GM18907 (cell line): Measurements from ENCODE around the gene ULK4.
"Not testable (repeated sequence)": the region's sequence is repeated elsewhere in the genome, so short reads cannot be mapped to it uniquely, and the experiment has no call there.

ENCODE experiments used
- ATAC-seq: cut with Tn5 transposase; IDR thresholded peaks from one replicate; pipeline ENCODE4 v1.9.1; 2021; ENCODE audit warnings: mild to moderate bottlenecking, moderate library complexity; ENCODE audit not compliant: unreplicated experiment

Gene ULK4

DNA sequence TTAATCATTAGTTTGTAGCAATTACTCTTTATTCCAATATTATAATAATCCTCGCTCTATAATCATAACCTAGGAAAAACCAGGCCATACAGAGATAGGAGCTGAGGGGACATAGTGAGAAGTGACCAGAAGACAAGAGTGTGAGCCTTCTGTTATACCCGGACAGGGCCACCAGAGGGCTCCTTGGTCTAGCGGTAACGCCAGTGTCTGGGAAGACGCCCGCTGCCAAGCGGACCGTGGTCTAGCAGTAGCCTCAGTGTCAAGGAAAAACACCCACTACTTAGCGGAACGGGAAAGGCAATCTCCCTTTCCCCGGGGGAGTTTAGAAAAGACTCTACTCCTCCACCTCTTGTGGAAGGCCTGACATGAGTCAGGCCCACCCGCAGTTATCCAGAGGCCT, 266.1 kb downstream of the ULK4 start:
- not testable (repeated sequence) for ATAC-seq

- no peak for ATAC-seq
Measured at GRCh38 chr3:41693799-41694198, 268.1 kb downstream of the ULK4 start.

DNA sequence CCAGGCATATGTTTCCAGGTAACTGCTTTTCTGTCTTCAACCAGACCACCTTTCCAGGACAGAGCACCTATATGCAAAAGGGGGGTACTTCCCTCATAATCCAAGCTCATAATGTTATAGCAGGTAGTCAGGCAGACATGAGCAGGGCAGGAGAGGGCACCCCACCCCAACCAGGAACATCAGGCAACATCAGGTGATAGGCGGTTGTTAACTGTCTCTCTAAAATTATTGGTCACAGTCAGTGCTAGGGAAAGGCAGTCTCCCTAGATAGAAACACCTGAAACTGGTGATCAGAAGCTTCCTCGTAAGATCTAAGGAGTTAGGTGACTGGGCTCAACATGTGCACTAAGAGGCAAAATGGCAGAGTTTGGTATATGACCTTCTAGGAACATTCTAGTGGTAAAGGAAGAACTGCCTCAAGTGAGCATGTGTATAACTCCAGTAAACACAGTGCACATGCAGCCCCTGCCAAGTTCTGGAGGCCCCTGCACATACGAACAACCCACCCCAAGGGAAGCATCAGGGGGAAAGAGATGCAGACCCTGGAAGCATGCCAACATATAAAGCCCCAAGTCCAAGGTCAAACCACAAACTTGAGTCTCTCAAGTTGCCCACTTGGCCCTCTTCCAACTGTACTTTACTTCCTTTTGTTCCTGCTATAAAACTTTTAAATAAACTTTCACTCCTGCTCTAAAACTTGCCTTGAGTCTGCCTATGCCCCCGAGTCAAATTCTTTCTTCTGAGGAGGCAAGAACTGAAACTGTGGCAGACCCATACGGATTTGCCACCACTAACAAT, 270.9 kb downstream of the ULK4 start:
- no peak for ATAC-seq

DNA sequence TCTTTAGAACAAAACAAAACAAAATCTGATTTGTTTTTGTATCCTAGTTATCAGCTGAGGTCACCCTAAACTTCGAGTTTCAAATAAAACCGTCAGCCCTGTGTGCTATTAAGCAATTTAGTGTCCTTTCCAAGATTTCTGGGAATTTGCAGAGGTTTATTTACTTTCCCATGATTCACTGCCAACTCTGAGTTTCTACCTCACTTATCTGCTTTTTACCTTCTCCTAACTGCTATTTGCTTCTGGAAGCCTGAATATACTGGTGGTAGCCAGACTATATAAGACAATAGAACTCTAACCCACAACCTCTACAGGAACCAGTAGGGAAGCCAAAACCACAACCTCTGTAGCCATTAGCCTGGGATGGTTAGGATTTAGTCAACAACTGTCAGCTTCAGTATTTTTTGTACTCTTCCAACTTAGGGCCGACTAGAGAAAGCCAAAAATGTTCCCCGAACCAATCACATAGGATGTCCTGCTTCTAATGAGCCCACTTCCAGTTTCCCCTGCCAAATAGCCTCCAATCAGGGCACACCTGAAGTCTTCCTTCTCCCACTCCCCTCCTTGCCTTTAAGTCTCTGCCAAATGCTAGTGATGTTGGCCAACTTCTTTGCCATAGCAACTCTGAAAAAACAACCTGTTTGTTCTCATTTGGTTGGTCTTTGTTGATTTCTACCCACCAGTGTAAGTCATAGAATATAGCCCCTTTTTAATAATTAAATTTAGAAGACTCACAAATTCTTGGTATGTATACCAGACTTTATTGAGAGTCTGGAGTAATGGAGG, 273.1 kb downstream of the ULK4 start:
- ATAC-seq, result no peak

GRCh38 chr3:41684797-41685735, 276.8 kb downstream of the ULK4 start:
- ATAC-seq, result no peak

- no peak for ATAC-seq
Measured at GRCh38 chr3:41683666-41684350, 278.1 kb downstream of the ULK4 start.

DNA sequence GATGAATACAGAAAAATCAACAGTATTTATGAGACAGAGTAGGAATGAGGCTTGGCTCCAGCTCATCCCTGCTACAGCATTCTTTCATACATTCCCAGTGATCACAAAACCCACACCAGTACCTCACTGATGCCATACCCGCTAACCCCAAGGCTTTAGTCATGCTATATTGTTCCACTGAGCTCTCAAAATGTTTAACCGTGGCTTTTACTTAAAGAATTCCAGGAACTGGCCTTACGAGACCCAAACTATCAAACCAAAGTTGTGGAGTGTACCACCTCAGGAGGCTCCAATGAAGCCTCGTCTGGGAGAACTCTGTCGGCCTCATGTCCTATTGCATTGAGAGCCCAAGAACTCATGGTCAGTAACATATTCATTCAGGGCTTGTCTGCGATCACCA, 278.9 kb downstream of the ULK4 start:
- ATAC-seq, result no peak

DNA sequence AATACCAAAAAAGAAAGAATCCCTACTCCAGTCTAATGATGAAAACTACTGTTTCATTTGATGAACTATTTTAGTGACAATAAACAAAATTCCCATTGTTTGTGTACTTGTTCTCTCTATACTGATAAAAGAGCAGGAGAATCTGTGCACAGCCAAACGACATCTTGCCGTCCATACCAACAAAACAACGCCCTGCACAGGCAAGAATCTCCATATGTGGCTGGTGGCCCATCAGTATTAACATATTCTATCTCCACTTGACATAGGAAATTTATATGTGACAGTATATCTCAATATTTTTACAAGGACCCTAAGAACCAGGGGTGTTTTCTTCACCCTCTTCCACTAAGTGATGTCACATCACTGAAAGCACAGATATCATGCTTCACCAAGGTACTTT, 279.5 kb downstream of the ULK4 start:
- ATAC-seq, result no peak

DNA sequence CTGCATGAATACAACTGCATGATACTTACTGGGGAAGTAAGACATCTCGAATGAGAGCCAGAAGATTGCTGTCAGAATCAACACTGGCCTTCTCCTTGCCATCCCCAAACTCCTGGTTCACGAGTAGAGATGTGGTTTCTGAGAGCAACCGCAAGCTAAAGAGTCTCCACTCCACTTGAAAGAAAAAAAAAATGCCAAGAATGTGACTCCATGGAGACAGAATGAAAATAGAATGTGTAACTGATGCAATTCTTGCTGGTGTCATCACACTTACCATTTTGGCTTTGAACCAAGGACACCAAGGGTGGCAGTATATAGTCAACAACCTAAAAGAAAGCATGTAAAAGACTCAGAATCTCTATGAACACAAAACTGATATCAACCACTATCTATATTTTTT, 280.4 kb downstream of the ULK4 start:
- no peak for ATAC-seq

DNA sequence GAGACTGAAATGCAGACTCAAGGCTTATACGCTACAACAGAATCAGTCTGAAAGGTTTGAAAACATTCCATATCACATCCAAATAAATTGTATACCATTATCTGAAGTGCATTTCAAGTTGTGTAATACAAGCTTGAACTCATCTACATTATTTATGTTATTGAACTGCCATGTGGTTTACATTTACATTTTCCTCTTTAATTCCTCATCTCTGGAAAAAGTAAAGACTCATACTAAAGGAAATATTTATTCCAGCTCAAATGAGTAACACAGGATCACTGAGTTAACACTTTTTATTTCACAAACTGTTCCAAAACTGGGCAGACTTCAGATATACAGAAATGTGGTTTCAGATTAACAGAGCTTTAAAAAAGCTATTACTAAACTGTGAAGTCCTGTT, 282.5 kb downstream of the ULK4 start:
- ATAC-seq, result no peak

GRCh38 chr3:41675102-41675501, 286.8 kb downstream of the ULK4 start:
- ATAC-seq, result not testable (repeated sequence)

- ATAC-seq, result no peak
Measured at GRCh38 chr3:41674449-41674848, 287.5 kb downstream of the ULK4 start.

DNA sequence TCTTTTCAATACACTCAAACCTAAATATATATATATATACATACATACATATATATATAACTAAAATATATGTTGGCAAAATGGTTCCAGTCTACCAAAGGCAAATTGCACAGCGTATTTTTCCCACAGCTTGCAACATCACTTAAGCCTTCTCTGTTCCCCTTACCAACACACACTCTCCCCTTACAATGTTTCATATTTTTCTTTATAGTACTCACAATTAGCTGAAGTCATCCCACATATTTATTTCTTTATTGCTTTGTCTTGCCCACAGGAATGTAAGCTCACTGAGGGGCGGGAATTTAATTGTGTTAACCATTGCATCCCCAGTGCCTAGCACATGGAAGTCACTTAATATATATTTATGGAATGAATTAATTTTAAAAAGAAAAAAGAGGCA, 288.3 kb downstream of the ULK4 start:
- ATAC-seq, result no peak

- no peak for ATAC-seq
Measured at GRCh38 chr3:41668379-41668778, 293.5 kb downstream of the ULK4 start.

GRCh38 chr3:41662288-41662687, 299.6 kb downstream of the ULK4 start:
- no peak for ATAC-seq

DNA sequence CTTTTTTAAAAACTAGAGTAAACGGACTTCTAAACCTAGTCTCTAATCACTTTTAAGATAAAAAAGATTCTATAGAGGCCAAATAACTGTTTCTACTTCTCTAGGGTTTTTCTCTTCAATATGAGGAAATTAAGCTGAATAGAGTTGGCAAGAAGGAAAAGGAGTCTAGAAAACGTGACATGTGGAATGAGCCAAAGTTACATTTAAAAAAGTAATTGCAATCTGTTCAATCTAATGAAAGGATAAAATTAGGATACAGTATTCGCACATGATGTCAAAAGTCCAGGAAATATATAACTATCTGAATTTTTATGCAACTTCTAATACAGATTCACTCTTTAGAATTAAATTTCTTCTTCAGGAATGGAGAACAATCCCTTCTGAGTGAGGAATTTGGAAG, 300.1 kb downstream of the ULK4 start:
- no peak for ATAC-seq

GRCh38 chr3:41660510-41660909, 301.4 kb downstream of the ULK4 start:
- no peak for ATAC-seq

DNA sequence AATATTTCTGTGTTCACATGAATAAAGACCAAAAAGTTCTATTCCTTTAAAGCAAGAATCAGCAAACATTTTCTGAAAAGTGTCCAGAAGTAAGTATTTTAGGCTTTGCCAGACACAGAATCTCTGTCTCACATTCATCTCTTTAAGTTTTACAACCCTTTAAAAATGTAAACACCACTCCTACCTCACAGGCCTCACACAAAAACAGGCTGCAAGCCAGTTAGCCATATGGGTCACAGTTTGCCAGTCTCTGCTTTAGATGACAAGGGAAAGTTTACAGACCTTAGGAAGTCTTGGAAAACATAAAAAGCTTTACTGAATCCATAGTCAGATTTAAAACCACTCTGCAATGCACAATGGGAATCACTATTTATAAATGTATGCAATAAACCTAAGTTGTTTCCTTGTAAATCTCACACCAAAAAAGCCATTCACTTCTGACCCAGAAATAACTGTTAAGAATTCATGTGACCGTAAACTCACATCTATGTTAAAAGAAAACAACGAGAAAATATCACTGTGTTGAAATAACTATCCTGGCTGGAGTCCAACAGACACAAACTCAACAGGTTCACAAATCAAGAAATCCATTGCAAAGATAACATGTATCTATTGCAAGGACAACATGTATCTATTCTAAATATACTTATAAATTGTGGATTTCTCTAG, 308.2 kb downstream of the ULK4 start:
- no peak for ATAC-seq

DNA sequence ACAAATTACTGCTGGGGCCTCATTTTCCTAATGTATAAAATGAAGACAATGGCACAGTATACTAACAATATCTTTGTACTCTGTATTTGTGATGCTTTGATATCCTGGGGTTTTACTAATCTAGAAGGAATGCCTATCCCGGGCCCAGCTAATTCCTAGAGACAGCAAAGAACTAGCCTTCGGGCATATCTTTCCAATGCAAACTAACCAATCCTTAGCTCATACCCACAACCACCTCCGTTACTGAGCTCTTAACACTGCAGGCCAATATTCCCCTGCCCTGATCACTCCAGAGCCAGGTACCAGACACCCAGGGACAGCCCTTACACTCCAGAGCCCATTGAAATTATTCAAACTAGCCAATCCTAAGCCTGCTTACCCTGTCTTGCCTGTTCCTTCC, 309.0 kb downstream of the ULK4 start:
- no peak for ATAC-seq

- no peak for ATAC-seq
Measured at GRCh38 chr3:41652506-41652905, 309.4 kb downstream of the ULK4 start.
